CD4-positive, alpha-beta T cell (primary cell): ENCODE results near the gene WNT8B. TPM values are rescaled to one million over a fixed set of nuclear protein-coding genes. Genes with fewer than 3 reads are reported as not detected.

Experiments
- ATAC-seq: fragments of 200-7000 bp; cut with Tn5 transposase; one replicate; pipeline ENCODE4 v1.10.0; 2022; ENCODE audit warnings: mild to moderate bottlenecking; ENCODE audit not compliant: poor library complexity
- CTCF ChIA-PET: fragments of 350-600 bp; sonication (Branson Sonifier 250); formaldehyde crosslinking; loops from one replicate; lab custom pipeline; 2021; ENCODE audit warnings: antibody characterized with exemption, inconsistent platforms; lab: Charles Lee
- POLR2A ChIA-PET: fragments of 350-600 bp; sonication (Branson Sonifier 250); formaldehyde crosslinking; loops from one replicate; lab custom pipeline; 2021; ENCODE audit warnings: antibody characterized with exemption, inconsistent platforms; lab: Charles Lee
- DNase-seq, 14 experiments: peaks; one replicate each; pipeline ENCODE4 v3.0.0-alpha.2; 2013 to 2020; ENCODE audit warnings: mixed read lengths in 2 of 14
- H3K27ac ChIP-seq, 2 donors: one replicate each; pipeline versions ENCODE4 v1.5.1 to v1.7.0; 2013; ENCODE audit warnings: low read length in 2 of 2, low read depth in 1 of 2, mild to moderate bottlenecking in 1 of 2
- H3K27me3 ChIP-seq, 2 experiments: 1 replicate in 1 of 2; 2 replicates in 1 of 2; pipeline versions ENCODE4 v1.6.1 to v1.7.0; 2013; ENCODE audit warnings: low read length in 2 of 2, control low read depth in 1 of 2, mild to moderate bottlenecking in 1 of 2, moderate library complexity in 1 of 2; ENCODE audit not compliant: insufficient read depth in 2 of 2, control insufficient read depth in 1 of 2
- H3K36me3 ChIP-seq: one replicate; pipeline ENCODE4 v1.6.1; 2013; ENCODE audit warnings: low read length, control low read depth; ENCODE audit not compliant: insufficient read depth
- H3K4me1 ChIP-seq: one replicate; pipeline ENCODE4 v1.6.1; 2013; ENCODE audit warnings: low read length, control low read depth; ENCODE audit not compliant: insufficient read depth
- H3K4me3 ChIP-seq: one replicate; pipeline ENCODE4 v1.5.1; 2013; ENCODE audit warnings: mild to moderate bottlenecking, low read length, moderate library complexity
- H3K9me3 ChIP-seq, 2 experiments: 1 replicate in 1 of 2; 2 replicates in 1 of 2; pipeline versions ENCODE4 v1.6.1 to v1.7.0; 2013; ENCODE audit warnings: low read length in 2 of 2, mild to moderate bottlenecking in 2 of 2, control low read depth in 1 of 2, moderate library complexity in 1 of 2; ENCODE audit not compliant: control insufficient read depth in 1 of 2, insufficient read depth in 1 of 2
- H3K27ac Mint-ChIP-seq: one replicate; pipeline ENCODE4 v1.8.0; 2020; ENCODE audit warnings: mixed read lengths
- H3K27me3 Mint-ChIP-seq: one replicate; pipeline ENCODE4 v1.8.0; 2021; ENCODE audit warnings: mixed read lengths
- H3K36me3 Mint-ChIP-seq: one replicate; pipeline ENCODE4 v1.8.0; 2021; ENCODE audit warnings: low read depth, mixed read lengths
- H3K4me1 Mint-ChIP-seq: one replicate; pipeline ENCODE4 v1.8.0; 2021; ENCODE audit warnings: low read depth, mixed read lengths
- H3K4me3 Mint-ChIP-seq: one replicate; pipeline ENCODE4 v1.8.0; 2020; ENCODE audit warnings: mild to moderate bottlenecking, mixed read lengths
- H3K9me3 Mint-ChIP-seq: one replicate; pipeline ENCODE4 v1.8.0; 2020; ENCODE audit warnings: mixed read lengths
- CTCF ChIP-seq: fragments of 200-600 bp; IDR thresholded peaks from one replicate; pipeline ENCODE4 v1.8.0; 2022; ENCODE audit warnings: antibody characterized with exemption, mild to moderate bottlenecking
- intact Hi-C, 2 experiments: fragments of 100-400 bp; cut with DNase I in 1 of 2; cut with micrococcal nuclease in 1 of 2; formaldehyde crosslinking; loops; one replicate each; pipeline versions ENCODE4 v1.15.1 to v1.9.0; 2023 to 2025; cut with DNase I, micrococcal nuclease
- total RNA-seq, 174 experiments: library from RNA in 2 of 174; stranded (reverse) in 2 of 174; gene quantifications; one replicate each; pipeline ENCODE4 v1.2.3 and lab custom pipeline; 2021 to 2026

WNT8B gene
- total RNA-seq, 2 experiments from 2014 or later = not detected

- DNase-seq (peak; percentile 79 to 98 (median 92)), ATAC-seq (peak; percentile 96)
- POLR2A ChIA-PET = interaction anchor here (1.0 to 3.2 kb wide), 3 partner anchors 28 to 48 kb away, joined by 7 to 14 read pairs (median 12); partner anchors contain the start of gene NDUFB8
- H3K4me3 ChIP-seq = peak overlapping the region; percentile 69
- CTCF ChIA-PET = interaction anchor here (0.9 to 5.9 kb wide), 12 partner anchors 9 to 143 kb away, joined by 3 to 67 read pairs (median 6); partner anchors contain the start of genes HIF1AN and SCD
- no peaks in the 10 kb centered on the region for H3K9me3 Mint-ChIP-seq
- H3K36me3 Mint-ChIP-seq = peaks cover 7% of the 10 kb centered on the region
- peaks cover 17 to 22% of the 10 kb centered on the region in 2 experiments for H3K27me3 ChIP-seq
- no peaks in the 10 kb centered on the region for H3K9me3 ChIP-seq
- peak overlapping the region; percentile 80 for H3K4me3 Mint-ChIP-seq
- TF ChIP-seq CTCF = no peak
- H3K4me1 Mint-ChIP-seq = peaks cover 13% of the 10 kb centered on the region
- H3K4me1 ChIP-seq = peaks cover 17% of the 10 kb centered on the region
- H3K36me3 ChIP-seq = peaks cover 3% of the 10 kb centered on the region
- peaks cover 32% of the 10 kb centered on the region for H3K27me3 Mint-ChIP-seq
- H3K27ac Mint-ChIP-seq = no peak overlapping the region
- intact Hi-C loops = loop anchor here (1.0 to 2.0 kb wide), 4 partner anchors 27 to 37 kb away; partner anchors contain the start of gene SEC31B (in 1 of the 2)
- H3K27ac ChIP-seq = no peak overlapping the region
These were observed 18.8 kb downstream of the WNT8B start for GRCh38 chr10:100481462-100482081.

- Histone ChIP-seq H3K27me3 (peaks cover 17 to 22% of the 10 kb centered on the region in 2 experiments), H3K27ac (no peak overlapping the region), H3K36me3 (peaks cover 10% of the 10 kb centered on the region), H3K4me1 (peaks cover 17% of the 10 kb centered on the region), H3K4me3 (peak overlapping the region; percentile 69), H3K9me3 (no peaks in the 10 kb centered on the region)
- ATAC-seq = peak; percentile 51
- peak; percentile 90 for TF ChIP-seq CTCF
- peaks cover 14% of the 10 kb centered on the region for H3K36me3 Mint-ChIP-seq
- intact Hi-C loops = loop anchor here (1.0 to 2.0 kb wide), 4 partner anchors 26 to 36 kb away; partner anchors contain the start of gene SEC31B (in 1 of the 2)
- peaks cover 13% of the 10 kb centered on the region for H3K4me1 Mint-ChIP-seq
- ChIA-PET POLR2A (interaction anchor here (1.0 to 3.2 kb wide), 6 partner anchors 27 to 196 kb away, joined by 3 to 14 read pairs (median 6); partner anchors contain the start of genes BLOC1S2 and NDUFB8), CTCF (interaction anchor here (0.6 to 5.9 kb wide), 22 partner anchors 9 to 144 kb away, joined by 3 to 67 read pairs (median 4); partner anchors contain the start of genes HIF1AN and SCD)
- DNase-seq = peak; percentile 40 to 87 (median 64)
- H3K27me3 Mint-ChIP-seq = peaks cover 32% of the 10 kb centered on the region
- H3K9me3 Mint-ChIP-seq = no peaks in the 10 kb centered on the region
- peak overlapping the region; percentile 80 for H3K4me3 Mint-ChIP-seq
- H3K27ac Mint-ChIP-seq = no peak overlapping the region
These were observed 19.5 kb downstream of the WNT8B start for GRCh38 chr10:100482181-100482833.

- intact Hi-C loops = loop anchor here (1.0 to 2.0 kb wide), 4 partner anchors 25 to 36 kb away; partner anchors contain the start of gene SEC31B (in 1 of the 2)
These were observed 20.0 kb downstream of the WNT8B start for GRCh38 chr10:100482834-100483185.

More at GRCh38 chr10:100482834-100483185, 20.0 kb downstream of the WNT8B start:
- Mint-ChIP-seq H3K27me3 (peaks cover 32% of the 10 kb centered on the region), H3K4me1 (peaks cover 13% of the 10 kb centered on the region), H3K4me3 (peak overlapping the region; percentile 80), H3K36me3 (peaks cover 19% of the 10 kb centered on the region), H3K27ac (no peak overlapping the region), H3K9me3 (no peaks in the 10 kb centered on the region)
- Histone ChIP-seq H3K4me3 (peak overlapping the region; percentile 69), H3K27me3 (peaks cover 17 to 22% of the 10 kb centered on the region in 2 experiments), H3K4me1 (peaks cover 17% of the 10 kb centered on the region), H3K27ac (no peak overlapping the region), H3K9me3 (no peaks in the 10 kb centered on the region), H3K36me3 (peaks cover 15% of the 10 kb centered on the region)
- peak; percentile 54 for TF ChIP-seq CTCF
- ChIA-PET CTCF (interaction anchor here (0.8 to 5.9 kb wide), 16 partner anchors 8 to 145 kb away, joined by 3 to 67 read pairs (median 5); partner anchors contain the start of gene HIF1AN), POLR2A (interaction anchor here (1.0 to 3.2 kb wide), 5 partner anchors 26 to 196 kb away, joined by 3 to 14 read pairs (median 4); partner anchors contain the start of gene BLOC1S2)
- DNase-seq (no peak), ATAC-seq (no peak)
